ENCODE results near the gene TUT7.
"Not testable (repeated sequence)": the region's sequence is repeated elsewhere in the genome, so short reads cannot be mapped to it uniquely, and the experiment has no call there.

Gene TUT7, protein sequence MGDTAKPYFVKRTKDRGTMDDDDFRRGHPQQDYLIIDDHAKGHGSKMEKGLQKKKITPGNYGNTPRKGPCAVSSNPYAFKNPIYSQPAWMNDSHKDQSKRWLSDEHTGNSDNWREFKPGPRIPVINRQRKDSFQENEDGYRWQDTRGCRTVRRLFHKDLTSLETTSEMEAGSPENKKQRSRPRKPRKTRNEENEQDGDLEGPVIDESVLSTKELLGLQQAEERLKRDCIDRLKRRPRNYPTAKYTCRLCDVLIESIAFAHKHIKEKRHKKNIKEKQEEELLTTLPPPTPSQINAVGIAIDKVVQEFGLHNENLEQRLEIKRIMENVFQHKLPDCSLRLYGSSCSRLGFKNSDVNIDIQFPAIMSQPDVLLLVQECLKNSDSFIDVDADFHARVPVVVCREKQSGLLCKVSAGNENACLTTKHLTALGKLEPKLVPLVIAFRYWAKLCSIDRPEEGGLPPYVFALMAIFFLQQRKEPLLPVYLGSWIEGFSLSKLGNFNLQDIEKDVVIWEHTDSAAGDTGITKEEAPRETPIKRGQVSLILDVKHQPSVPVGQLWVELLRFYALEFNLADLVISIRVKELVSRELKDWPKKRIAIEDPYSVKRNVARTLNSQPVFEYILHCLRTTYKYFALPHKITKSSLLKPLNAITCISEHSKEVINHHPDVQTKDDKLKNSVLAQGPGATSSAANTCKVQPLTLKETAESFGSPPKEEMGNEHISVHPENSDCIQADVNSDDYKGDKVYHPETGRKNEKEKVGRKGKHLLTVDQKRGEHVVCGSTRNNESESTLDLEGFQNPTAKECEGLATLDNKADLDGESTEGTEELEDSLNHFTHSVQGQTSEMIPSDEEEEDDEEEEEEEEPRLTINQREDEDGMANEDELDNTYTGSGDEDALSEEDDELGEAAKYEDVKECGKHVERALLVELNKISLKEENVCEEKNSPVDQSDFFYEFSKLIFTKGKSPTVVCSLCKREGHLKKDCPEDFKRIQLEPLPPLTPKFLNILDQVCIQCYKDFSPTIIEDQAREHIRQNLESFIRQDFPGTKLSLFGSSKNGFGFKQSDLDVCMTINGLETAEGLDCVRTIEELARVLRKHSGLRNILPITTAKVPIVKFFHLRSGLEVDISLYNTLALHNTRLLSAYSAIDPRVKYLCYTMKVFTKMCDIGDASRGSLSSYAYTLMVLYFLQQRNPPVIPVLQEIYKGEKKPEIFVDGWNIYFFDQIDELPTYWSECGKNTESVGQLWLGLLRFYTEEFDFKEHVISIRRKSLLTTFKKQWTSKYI (N-terminal part only)

DNA sequence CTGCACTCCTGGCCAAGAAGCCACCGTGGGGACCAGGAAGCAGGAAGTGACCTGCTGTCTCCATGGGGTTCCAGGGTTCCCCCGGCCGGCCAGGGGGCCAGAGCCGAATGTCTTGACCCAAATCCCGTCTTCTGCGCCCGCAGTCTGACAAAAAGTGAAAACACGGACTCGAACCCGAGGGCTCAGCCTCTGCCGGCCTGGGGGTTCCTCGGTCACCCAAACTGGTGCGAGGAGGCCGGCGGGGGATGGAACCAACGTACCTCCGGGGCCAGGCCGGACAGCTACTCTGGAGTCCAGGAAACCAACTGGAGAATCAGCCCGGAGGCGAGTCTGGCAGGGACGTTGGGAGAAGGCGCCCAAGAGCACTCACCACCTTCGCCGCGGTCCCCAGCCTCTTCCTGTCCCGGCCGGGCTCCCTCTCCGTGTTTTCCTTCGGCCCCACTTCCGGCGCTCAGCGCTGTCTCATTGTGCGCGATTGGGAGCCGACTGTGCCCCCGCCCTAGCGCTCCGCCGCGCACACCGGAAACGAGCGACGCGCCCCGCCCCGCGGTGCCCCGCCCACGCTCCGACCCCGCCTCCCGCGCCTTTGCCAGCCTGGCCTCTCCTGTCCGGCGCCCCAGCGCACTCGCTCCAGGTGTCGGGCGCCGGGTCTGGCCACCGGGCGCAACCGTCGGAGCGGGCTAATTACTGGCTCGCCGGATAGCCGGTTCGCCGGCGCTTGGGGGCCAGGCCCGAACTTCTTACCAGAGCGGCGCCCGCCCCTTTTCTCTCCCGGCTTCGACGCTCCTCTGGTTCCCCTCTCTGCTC, at the start of gene TUT7:
TUT7 (minus strand) TSS at position 400 of the 807 bp plus-strand sequence. CDS start 1,211 bp downstream, outside the sequence.
- DNase-seq (ENCODE audit: low read depth), result peak; percentile 94

DNA sequence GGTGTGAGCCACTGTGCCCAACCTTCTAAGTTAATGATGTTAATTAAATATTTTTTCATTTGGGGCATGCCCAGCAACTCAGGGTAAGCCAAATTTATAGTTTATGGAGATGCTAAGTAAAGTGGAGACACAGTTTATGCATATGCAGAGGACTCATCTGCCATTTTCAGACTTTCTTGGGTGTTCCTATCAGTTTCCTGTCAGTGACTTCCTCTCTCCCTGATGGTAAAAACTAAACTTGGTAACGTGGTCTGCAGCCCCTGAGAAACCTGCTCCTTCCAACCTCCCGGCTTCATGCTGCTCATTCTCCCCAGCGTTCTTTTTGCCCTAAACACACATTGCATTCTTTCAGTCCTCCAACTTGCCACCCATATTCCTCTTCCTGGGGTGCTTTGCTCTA, 48.4 kb upstream of the TUT7 start:
- no peak for DNase-seq (ENCODE audit: low read depth)

DNA sequence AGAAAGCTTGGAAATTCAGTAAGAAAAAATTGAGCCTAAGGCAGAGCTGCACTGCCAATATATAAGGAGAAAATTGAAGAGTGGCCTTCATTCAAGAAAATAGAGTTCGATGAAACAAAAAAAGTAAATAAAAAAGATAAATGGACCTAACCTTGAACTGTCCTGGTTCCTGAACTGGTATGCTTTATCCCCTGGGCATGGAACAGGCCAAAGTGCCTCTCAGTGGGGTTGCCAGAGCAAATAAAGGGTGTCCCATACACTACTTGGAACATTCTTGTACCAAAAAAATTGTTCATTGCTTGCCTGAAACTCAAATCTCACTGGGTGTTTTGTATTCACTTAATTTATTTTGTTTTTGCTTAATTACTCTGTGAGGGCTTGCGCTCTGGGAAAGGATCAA, 42.2 kb upstream of the TUT7 start:
- no peak for DNase-seq (ENCODE audit: low read depth)

DNA sequence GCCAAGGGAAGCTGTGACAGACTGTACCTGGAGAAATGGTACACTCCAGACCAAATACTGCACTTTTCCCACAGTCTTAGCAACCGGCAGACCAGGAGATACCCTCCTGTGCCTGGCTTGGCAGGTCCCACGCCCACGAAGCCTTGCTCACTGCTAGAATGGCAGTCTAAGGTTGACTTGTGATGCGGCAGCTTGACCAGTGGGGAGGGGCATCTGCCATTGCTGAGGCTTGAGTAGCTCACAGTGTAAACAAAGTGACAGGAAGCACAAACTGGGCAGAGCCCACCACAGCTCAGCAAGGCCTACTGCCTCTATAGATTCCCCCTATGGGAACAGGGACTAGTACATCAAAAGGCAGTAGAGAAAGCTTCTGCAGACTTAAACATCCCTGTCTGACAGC, 36.0 kb upstream of the TUT7 start:
- not testable (repeated sequence) for DNase-seq (ENCODE audit: low read depth)

DNA sequence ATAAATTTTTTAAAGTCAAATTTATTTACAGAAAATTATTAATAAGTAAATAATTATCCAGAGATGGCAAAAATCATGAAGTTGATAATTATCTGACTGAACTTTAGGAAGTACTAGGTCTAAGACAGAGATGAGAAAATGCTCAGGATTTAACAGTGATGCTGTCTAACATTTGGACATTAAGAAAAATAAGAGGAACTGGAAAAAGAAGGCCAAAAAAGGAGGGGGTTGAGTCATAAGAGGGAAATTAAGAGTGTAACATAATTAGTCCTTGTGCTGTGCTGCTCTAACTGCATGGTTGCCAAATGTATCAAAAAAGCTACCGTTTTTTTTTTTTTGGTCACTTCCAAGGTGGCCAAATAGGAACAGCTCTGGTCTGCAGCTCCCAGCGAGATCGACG, 35.4 kb upstream of the TUT7 start:
- DNase-seq (ENCODE audit: low read depth), result no peak

DNA sequence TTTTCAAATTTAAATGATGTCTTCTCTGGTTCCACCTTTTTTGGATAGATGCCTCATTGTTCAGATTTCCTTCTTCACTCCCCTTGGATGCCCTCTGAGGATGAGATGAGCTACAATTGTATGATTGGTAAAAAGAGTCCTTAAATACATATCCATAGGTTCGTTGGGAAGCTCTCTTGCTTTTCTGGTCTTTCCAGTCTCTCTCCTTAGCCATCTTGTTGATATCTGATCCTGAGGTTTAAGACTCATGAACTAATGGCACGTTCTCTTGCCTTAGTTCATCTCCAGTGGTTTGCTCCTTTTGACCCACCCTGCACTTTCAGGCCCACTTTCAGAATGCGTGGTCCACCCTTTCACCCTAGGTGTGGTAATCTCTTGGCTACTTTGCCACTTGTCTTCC, 33.2 kb upstream of the TUT7 start:
- DNase-seq (ENCODE audit: low read depth), result no peak

DNA sequence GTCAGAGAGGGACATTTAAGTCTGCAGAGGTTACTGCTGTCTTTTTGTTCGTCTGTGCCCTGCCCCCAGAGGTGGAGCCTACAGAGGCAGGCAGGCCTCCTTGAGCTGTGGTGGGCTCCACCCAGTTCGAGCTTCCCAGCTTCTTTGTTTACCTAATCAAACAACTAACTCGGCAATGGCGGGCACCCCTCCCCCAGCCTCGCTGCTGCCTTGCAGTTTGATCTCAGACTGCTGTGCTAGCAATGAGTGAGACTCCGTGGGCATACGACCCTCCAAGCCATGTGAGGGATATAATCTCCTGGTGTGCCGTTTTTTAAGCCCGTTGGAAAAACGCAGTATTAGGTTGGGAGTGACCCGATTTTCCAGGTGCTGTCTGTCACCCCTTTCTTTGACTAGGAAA, 28.8 kb upstream of the TUT7 start:
- not testable (repeated sequence) for DNase-seq (ENCODE audit: low read depth)

DNA sequence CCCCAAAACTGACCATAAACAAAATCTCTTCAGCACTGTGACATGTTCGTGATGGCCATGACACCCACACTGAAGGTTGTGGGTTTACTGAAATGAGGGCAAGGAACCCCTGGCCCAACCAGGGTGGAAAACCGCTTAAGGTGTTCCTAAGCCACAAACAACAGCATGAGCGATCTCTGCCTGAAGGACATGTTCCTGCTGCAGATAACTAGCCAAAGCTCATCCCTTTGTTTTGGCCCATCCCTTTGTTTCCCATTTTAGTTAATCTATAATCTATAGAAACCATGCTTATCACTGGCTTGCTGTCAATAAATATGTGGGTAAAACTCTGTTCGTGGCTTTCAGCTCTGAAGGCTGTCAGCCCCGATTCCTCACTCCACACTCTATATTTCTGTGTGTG, 21.8 kb upstream of the TUT7 start:
- DNase-seq (ENCODE audit: low read depth), result no peak

DNA sequence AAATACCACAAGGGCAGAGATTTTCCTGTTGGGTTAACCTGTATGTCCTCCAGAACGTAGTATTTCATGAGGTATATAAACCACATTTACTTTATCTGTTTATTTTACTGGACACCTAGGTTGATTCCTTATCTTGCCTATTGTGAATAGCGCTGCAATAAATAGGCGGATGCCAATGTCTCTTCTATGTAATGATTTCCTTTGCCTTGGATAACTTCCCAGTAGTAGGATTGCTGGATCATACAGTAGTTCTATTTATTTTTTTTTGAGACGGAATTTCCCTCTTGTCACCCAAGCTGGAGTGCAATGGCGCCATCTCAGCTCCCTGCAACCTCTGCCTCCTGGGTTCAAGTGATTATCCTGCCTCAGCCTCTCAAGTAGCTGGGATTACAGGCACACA, 15.6 kb upstream of the TUT7 start:
- DNase-seq (ENCODE audit: low read depth), result no peak

DNA sequence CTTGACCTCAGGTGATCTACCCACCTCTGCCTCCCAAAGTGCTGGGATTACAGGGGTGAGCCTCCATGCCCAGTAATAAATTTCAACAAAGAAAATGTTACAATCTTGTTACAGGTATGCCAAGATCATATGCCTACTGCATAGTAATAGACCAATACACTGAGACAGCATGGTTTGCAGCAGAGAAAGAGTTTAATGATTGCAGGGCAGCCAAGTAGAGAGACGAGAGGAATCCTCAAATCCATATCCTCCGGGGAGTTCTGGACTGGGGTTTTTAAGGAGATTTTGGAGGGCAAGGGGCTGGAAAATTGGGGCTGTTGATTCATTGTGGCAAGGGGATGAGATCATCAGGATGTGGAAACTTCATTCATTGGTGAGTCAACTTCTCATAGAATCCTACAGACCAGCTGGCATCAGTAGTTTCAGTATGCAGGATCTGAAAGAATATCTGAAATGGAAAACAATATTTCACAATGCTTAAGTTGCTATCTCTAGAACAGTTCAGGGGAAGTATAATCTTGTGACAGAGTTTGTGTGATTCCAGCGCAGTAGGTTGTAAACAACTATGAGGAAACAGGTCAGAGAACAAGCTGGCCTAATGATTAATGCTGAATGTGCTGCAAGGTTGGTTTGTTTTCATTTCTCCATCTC, 14.8 kb upstream of the TUT7 start:
- DNase-seq (ENCODE audit: low read depth), result no peak

DNA sequence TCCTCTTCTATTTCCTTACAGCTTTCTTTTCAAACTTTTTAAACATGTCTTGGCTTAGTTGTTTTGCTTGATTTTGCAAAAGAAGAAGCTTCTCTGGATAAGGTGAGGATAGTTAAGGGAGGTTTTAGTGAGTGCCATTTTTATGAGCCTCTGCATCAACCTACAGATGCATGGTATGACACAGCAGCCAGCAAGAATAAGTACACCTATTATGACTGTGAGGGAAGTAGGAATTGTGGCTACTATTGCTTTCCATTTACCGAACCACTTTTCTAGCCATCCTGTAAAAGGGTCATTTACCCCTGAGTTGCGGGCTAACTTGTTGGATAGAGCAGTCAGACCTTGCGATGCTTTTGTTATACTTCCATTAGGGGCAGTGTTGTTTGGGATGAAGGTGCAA, 7.0 kb upstream of the TUT7 start:
- DNase-seq (ENCODE audit: low read depth), result no peak

DNA sequence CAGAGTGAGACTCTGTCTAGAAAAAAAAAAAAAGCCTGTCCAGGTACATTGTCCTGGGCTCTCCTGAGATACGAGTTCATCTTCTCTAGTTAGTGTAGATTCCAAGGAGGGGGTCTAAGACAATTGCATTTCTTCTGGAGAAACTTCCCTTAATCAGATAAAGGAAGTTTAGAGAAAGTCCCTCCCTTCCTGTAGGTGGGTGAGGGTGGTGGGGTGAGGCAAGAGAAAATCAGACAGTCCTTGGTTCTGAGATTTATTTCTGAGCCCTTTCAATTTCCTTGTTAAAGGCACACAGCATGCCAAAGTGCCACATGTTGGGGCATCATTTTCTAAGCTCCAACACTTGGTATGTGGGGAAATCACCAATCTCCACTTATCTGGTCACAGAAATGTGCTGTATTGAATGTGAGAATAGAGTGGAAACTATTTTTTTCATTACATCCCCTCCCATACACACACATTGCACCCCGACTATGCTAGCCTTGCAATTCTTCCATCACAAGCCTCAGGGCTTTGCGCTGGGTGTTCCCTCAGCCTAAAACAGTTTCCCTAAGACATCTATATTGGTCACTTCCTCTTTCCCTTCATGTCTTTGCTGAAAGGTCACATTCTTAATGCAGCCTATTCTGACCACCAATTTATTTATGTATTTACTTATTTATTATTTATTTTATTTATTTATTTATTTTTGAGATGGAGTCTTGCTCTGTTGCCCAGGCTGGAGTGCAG, 5.1 kb upstream of the TUT7 start:
- no peak for DNase-seq (ENCODE audit: low read depth)

DNA sequence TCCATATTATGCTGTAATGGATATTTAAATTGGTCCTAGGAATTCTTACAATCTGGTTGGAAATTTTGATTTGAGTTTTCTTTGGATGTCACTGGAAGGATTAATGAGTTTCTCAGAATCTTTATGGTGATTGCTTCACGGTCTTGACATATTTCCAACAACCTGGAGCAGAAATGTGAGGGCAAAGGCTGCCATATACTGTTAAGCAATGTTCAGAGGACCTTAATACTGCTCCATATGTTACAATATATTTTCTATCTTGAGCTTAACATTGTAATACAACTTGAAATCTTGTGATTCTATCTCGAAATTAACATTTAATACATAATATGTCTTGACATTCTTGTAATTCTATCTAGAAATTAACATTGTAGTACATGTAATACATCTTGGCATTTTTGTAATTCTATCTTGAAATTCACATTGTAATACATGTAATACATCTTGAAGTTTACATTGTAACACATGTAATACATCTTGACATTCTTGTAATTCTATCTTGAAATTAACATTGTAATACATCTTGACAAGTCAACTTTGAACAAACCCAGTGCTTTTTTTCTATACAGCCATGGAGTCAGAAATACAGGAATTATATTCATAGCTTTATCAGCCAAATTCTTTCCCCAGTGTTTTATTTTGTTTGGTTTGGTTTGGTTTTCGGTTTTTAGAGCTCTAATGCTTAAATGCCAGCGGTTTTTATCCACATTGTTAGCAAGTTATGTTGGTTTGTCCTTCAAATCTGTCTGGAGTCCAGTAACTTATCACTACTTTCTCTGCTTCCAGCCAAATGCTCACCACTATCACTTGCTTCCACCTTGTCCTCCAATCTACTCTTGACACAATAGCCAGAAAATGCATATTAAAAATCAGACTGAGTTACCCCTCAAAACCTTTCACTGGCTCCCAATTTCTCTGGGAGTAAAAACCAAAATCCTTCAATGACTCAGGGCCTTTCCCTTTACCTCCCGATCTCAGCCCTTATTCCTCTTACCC, 3.0 kb upstream of the TUT7 start:
- no peak for DNase-seq (ENCODE audit: low read depth)

DNA sequence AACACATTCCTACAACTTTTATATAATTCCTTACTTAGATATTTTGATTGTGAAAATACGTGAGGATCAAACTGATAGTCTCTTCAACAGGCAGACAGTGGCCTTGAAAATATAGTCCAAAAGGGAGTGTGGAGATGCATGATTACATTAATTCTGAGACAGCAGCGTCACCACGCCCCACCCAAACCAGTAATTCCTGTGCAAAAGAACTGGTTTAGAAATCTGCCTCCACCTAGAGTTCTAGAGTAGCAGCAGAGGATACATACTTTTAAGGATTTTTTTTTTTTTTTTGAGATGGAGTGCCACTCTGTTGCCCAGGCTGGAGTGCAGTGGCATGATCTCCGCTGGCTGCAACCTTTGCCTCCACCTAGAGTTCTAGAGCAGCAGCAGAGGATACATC, 1.6 kb upstream of the TUT7 start:
- no peak for DNase-seq (ENCODE audit: low read depth)

DNA sequence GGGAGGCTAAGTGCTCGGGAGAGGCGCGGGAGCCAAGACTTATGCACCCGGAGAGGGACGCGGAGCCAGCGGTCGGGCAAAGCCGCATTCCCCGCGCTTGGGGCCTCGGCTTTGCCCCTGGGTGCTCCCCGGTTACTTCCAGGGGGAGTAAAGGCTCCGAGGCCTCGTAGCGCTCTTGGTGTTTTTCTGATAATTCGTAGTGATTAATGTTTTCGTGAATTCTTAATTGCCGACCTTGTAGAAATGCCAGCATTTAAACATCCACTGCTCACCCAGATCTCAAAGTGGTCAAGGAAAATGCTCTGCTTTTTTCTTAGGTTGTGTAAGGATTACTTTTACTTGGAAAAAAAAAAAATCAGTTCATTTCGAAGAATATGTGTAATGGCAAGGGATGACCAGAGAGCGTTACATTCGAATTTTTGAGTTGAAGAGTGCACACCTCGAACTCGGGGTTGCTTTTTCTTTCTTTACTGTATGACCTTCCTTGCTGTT, 654 bp upstream of the TUT7 start:
- no peak for DNase-seq (ENCODE audit: low read depth)

DNA sequence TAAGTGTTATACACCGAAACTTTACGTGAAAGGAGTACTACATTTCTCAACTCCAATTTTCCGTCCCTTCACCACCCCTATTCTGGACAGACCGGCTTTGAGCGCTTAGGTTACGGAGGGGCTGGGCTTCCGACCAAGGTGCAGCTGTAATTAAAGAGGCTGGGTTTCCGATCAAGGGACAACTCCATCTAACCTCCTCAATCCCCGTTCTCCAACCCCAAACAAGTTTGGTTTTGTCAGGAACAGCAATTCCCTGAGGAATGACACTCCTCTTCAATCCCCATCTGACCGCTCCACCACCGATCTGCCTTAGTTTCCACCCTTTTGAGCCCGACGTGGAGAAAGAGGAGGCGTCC, 577 bp downstream of the TUT7 start:
- DNase-seq (ENCODE audit: low read depth), result no peak

DNA sequence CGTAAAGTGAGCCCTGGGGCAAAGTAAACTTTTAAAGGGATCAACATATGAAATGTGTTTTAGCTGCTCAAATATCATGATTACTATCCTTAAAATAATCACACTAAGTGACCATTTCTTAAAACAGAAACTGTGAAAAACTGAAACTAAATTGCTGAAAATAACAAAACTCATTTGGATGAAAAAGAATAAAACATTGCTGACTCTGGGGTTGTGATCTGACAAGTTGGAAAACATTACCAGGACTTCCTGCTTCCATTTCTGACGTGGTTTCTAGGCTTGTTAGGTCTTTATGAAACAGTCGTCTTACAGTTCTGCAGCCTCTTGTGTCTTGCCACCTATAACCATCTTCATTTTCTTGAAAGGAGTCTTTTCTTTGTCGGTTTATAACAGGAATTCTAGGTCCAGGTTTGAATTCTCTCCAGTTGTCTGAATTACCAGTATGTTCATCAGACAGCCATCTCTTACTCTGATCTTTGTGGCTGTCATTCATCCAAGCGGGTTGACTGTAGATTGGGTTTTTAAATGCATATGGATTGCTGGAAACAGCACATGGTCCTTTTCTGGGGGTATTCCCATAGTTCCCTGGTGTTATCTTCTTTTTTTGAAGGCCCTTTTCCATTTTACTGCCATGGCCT, 1.7 kb downstream of the TUT7 start:
- DNase-seq (ENCODE audit: low read depth), result no peak

DNA sequence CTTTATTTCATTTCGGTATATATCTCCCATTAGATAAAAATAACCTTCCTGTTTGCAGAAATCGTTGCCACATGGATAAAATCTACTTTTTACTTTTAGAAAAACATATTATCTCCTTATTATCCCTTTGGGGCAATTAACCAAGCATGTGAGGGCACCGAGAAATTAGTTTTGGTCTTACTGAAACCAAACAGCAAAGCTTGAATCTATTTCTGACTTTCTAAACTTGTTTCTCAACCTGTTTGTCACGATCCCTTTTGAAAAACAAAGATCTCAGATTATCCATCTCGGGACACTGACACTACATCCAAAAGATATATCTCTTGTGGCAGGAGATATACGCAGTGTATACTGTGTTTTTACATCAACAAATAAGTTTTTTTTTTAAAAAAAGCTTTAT, 2.3 kb downstream of the TUT7 start:
- DNase-seq (ENCODE audit: low read depth), result no peak
